HCT116 (cell line): Measurements from ENCODE around the gene CLC. TPM values are rescaled to one million over a fixed set of nuclear protein-coding genes. Genes with fewer than 3 reads are reported as not detected.

Source experiments
- ATAC-seq: fragments of 200-7000 bp; cut with Tn5 transposase; 2 replicates; pipeline ENCODE4 v1.9.1; 2020; ENCODE audit warnings: mild to moderate bottlenecking, moderate library complexity
- BruUV-seq: library from RNA; stranded (reverse); fragments of 400-500 nt; replicated peaks from 2 replicates; lab custom pipeline; 2021; lab: Mats Ljungman, UMichigan
- CTCF ChIA-PET: fragments of 300-600 bp; sonication (Branson Sonifier 250); formaldehyde crosslinking; loops from one replicate; lab custom pipeline; 2021; ENCODE audit warnings: antibody characterized with exemption; lab: Charles Lee
- POLR2A ChIA-PET: fragments of 300-600, 350-600 bp; sonication (Branson Sonifier 250); formaldehyde crosslinking; loops from one replicate; lab custom pipeline; 2021; ENCODE audit warnings: antibody characterized with exemption; lab: Charles Lee
- RAD21 ChIA-PET, 2 experiments: fragments of 300-600 bp; sonication (Branson Sonifier 250); formaldehyde crosslinking; loops; one replicate each; lab custom pipeline; 2023; ENCODE audit warnings: low total read pairs in 2 of 2; ENCODE audit not compliant: uncharacterized antibody in 2 of 2, unreplicated experiment in 2 of 2, low non-redundant PET in 1 of 2; lab: Charles Lee
- DNase-seq: peaks from one replicate; pipeline ENCODE4 v3.0.0-alpha.2; 2010; ENCODE audit warnings: low read depth, low spot score
- H2AFZ ChIP-seq: fragments of 200-600 bp; shearing (Covaris generic), sonication (generic); 2 replicates; pipeline ENCODE4 v1.6.1; 2017; ENCODE audit warnings: low read depth, mixed run types, mixed read lengths, antibody characterized with exemption, low read length; ENCODE audit not compliant: poor library complexity, severe bottlenecking
- H3K27ac ChIP-seq: 2 replicates; pipeline ENCODE4 v1.5.1; 2012; ENCODE audit warnings: low read depth, low read length
- H3K27me3 ChIP-seq: fragments of 200-600 bp; sonication (generic); 2 replicates; pipeline ENCODE4 v1.6.1; 2016; ENCODE audit warnings: mixed run types, low read length, mixed read lengths; ENCODE audit not compliant: insufficient read depth
- H3K36me3 ChIP-seq, 2 experiments: fragments of 200-500 bp in 1 of 2; fragments of 200-600 bp in 1 of 2; sonication (Bioruptor generic) in 1 of 2; sonication (generic) in 1 of 2; 2 replicates each; pipeline versions ENCODE4 v1.5.1 to v1.6.1; 2014 to 2016; ENCODE audit warnings: low read length in 2 of 2, inconsistent platforms in 1 of 2, mixed read lengths in 1 of 2, mixed run types in 1 of 2; ENCODE audit not compliant: insufficient read depth in 2 of 2, control insufficient read depth in 1 of 2
- H3K4me1 ChIP-seq, 2 experiments: fragments of 200-600 bp in 1 of 2; sonication (generic) in 1 of 2; 2 replicates each; pipeline versions ENCODE4 v1.5.1 to v1.6.1; 2012 to 2017; ENCODE audit warnings: low read length in 2 of 2, inconsistent platforms in 1 of 2, mild to moderate bottlenecking in 1 of 2, mixed read lengths in 1 of 2, mixed run types in 1 of 2, moderate library complexity in 1 of 2; ENCODE audit not compliant: insufficient read depth in 2 of 2, control insufficient read depth in 1 of 2
- H3K4me2 ChIP-seq: fragments of 200-600 bp; sonication (generic); 2 replicates; pipeline ENCODE4 v1.6.1; 2017; ENCODE audit warnings: mixed run types, low read length, mixed read lengths
- H3K4me3 ChIP-seq, 2 experiments: fragments of 200-600 bp in 1 of 2; sonication (generic) in 1 of 2; replicated peaks in 1 of 2; 2 replicates each; pipeline ENCODE4 v1.5.1; 2011 to 2016; ENCODE audit warnings: low read length in 2 of 2, control low read depth in 1 of 2, low read depth in 1 of 2, mild to moderate bottlenecking in 1 of 2, mixed read lengths in 1 of 2, mixed run types in 1 of 2
- H3K79me2 ChIP-seq: fragments of 200-600 bp; sonication (generic); 2 replicates; pipeline ENCODE4 v1.6.1; 2017; ENCODE audit warnings: mild to moderate bottlenecking, mixed run types, low read length, moderate library complexity, mixed read lengths; ENCODE audit not compliant: insufficient read depth
- H3K9ac ChIP-seq: fragments of 200-600 bp; sonication (generic); 2 replicates; pipeline ENCODE4 v1.6.1; 2016; ENCODE audit warnings: low read length, mixed read lengths
- H3K9me2 ChIP-seq: fragments of 200-600 bp; sonication (generic), shearing (Covaris generic); 2 replicates; pipeline ENCODE4 v1.6.1; 2017; ENCODE audit warnings: mixed run types, mild to moderate bottlenecking, moderate library complexity; ENCODE audit not compliant: insufficient read depth
- H3K9me3 ChIP-seq, 2 experiments: fragments of 200-500 bp in 1 of 2; fragments of 200-600 bp in 1 of 2; sonication (Bioruptor generic) in 1 of 2; sonication (generic) in 1 of 2; 2 replicates each; pipeline ENCODE4 v1.6.1; 2014 to 2017; ENCODE audit warnings: low read length in 2 of 2, mixed read lengths in 2 of 2, inconsistent platforms in 1 of 2, low read depth in 1 of 2, mild to moderate bottlenecking in 1 of 2, mixed run types in 1 of 2, moderate library complexity in 1 of 2; ENCODE audit not compliant: control insufficient read depth in 1 of 2, insufficient read depth in 1 of 2
- H4K20me1 ChIP-seq: fragments of 200-600 bp; sonication (generic), shearing (Covaris generic); 2 replicates; pipeline ENCODE4 v1.6.1; 2017; ENCODE audit warnings: mixed run types, mild to moderate bottlenecking, moderate library complexity; ENCODE audit not compliant: insufficient read depth
- CTCF ChIP-seq, 3 experiments: fragments of 200-600 bp in 1 of 3; sonication (generic) in 1 of 3; IDR thresholded peaks in 2 of 3; conservative IDR thresholded peaks in 1 of 3; 2 replicates each; pipeline ENCODE4 v1.5.1; 2012 to 2017; ENCODE audit warnings: low read depth in 2 of 3, low read length in 2 of 3, antibody characterized with exemption in 1 of 3, borderline replicate concordance in 1 of 3, control low read depth in 1 of 3, mild to moderate bottlenecking in 1 of 3, mixed read lengths in 1 of 3, mixed run types in 1 of 3, moderate library complexity in 1 of 3; ENCODE audit not compliant: insufficient read depth in 1 of 3
- EGR1 ChIP-seq: IDR thresholded peaks from 2 replicates; pipeline ENCODE4 v1.6.1; 2012; ENCODE audit warnings: low read depth
- EZH2 ChIP-seq: fragments of 200-600 bp; sonication (generic); IDR thresholded peaks from 2 replicates; pipeline ENCODE4 v1.6.1; 2017; ENCODE audit warnings: antibody characterized with exemption, mixed run types
- EZH2phosphoT487 ChIP-seq: fragments of 200-600 bp; IDR thresholded peaks from 2 replicates; pipeline ENCODE4 v1.6.1; 2018; ENCODE audit warnings: antibody characterized with exemption, borderline replicate concordance
- JUND ChIP-seq: IDR thresholded peaks from 2 replicates; pipeline ENCODE4 v1.6.1; 2012
- POLR2A ChIP-seq: IDR thresholded peaks from 2 replicates; pipeline ENCODE4 v1.7.0; 2011; ENCODE audit warnings: borderline replicate concordance; ENCODE audit not compliant: insufficient read depth, insufficient read length; ENCODE audit errors: extremely low read depth
- POLR2AphosphoS5 ChIP-seq: IDR thresholded peaks from 2 replicates; pipeline ENCODE4 v1.6.1; 2011; ENCODE audit warnings: mild to moderate bottlenecking, low read depth, low read length, moderate library complexity
- YY1 ChIP-seq: IDR thresholded peaks from 2 replicates; pipeline ENCODE4 v1.6.1; 2011; ENCODE audit warnings: low read length, low read depth, moderate library complexity, mild to moderate bottlenecking; ENCODE audit not compliant: insufficient replicate concordance; ENCODE audit errors: extremely low read depth
- intact Hi-C: fragments of 100-400 bp; cut with micrococcal nuclease; formaldehyde crosslinking; loops from 2 replicates; pipeline ENCODE4 v1.10.0; 2022
- total RNA-seq: library from RNA; stranded (reverse); gene quantifications from one replicate; pipeline ENCODE4 v1.2.1, GENCODE V29; 2021; ENCODE audit not compliant: unreplicated experiment

CLC gene
- total RNA-seq, 1 experiment from 2014 or later: not detected

- H2AFZ ChIP-seq: no peak overlapping the region
- H3K27ac ChIP-seq: no peak overlapping the region
- DNase-seq: no peak
- no peak overlapping the region for H3K4me3 ChIP-seq
- POLR2A ChIA-PET: no interaction called here
- TF ChIP-seq EZH2phosphoT487 (no peak), POLR2AphosphoS5 (no peak)
- TF ChIP-seq, all 23 proteins: peak for 0
- peaks cover 69% of the 10 kb centered on the region for H3K27me3 ChIP-seq
- H3K9me3 ChIP-seq: no peaks in the 10 kb centered on the region
- CTCF ChIA-PET: no interaction called here
- no peaks in the 10 kb centered on the region for H3K79me2 ChIP-seq
- no peak for ATAC-seq
- no peaks in the 10 kb centered on the region for H3K4me1 ChIP-seq
- no peak overlapping the region for H3K4me2 ChIP-seq
- intact Hi-C loops: no loop called here
- H3K9me2 ChIP-seq: no peaks in the 10 kb centered on the region
- H4K20me1 ChIP-seq: no peaks in the 10 kb centered on the region
- no TSS peak for BruUV-seq
- H3K9ac ChIP-seq: no peak overlapping the region
- RAD21 ChIA-PET: no interaction called here
- no peaks in the 10 kb centered on the region for H3K36me3 ChIP-seq
These were observed 29.2 kb downstream of the CLC start for GRCh38 chr19:39708594-39708993.

GRCh38 chr19:39705578-39706188, 32.1 kb downstream of the CLC start:
- H3K4me1 ChIP-seq: no peaks in the 10 kb centered on the region
- no peaks in the 10 kb centered on the region for H3K36me3 ChIP-seq
- H3K4me3 ChIP-seq: no peak overlapping the region
- ATAC-seq: no peak
- no peak for DNase-seq
- H3K9ac ChIP-seq: no peak overlapping the region
- no peaks in the 10 kb centered on the region for H3K9me2 ChIP-seq
- intact Hi-C loops: no loop called here
- CTCF ChIA-PET: no interaction called here
- H4K20me1 ChIP-seq: no peaks in the 10 kb centered on the region
- BruUV-seq: no TSS peak
- H3K9me3 ChIP-seq: no peaks in the 10 kb centered on the region
- RAD21 ChIA-PET: no interaction called here
- TF ChIP-seq EZH2 (no peak), YY1 (no peak), JUND (no peak), CTCF (IDR thresholded peaks at IDR 0.05 in 2 of 3, conservative IDR thresholded peaks at IDR 0.05 in 1 of 3; ENCODE audit: borderline replicate concordance in 1 of 3, insufficient read depth in 1 of 3, low read depth in 2 of 3, low read length in 2 of 3) (no peak), POLR2A (no peak), EGR1 (no peak)
- no peak overlapping the region for H2AFZ ChIP-seq
- POLR2A ChIA-PET: no interaction called here
- H3K27me3 ChIP-seq: peaks cover 82% of the 10 kb centered on the region
- H3K79me2 ChIP-seq: no peaks in the 10 kb centered on the region
- H3K27ac ChIP-seq: no peak overlapping the region
- H3K4me2 ChIP-seq: no peak overlapping the region
